ENCODE data around the gene NEDD4L.

Gene NEDD4L

GRCh38 chr18:58335821-58336220 is 291.8 kb downstream of the NEDD4L start:
- DNase-seq = no peak

- no peak for DNase-seq
Observed at GRCh38 chr18:58336605-58337004, 292.6 kb downstream of the NEDD4L start.

GRCh38 chr18:58337285-58337684 is 293.3 kb downstream of the NEDD4L start:
- no peak for DNase-seq

GRCh38 chr18:58337686-58338085 is 293.7 kb downstream of the NEDD4L start:
- DNase-seq = no peak

GRCh38 chr18:58338141-58338540 is 294.1 kb downstream of the NEDD4L start:
- DNase-seq = no peak

DNA sequence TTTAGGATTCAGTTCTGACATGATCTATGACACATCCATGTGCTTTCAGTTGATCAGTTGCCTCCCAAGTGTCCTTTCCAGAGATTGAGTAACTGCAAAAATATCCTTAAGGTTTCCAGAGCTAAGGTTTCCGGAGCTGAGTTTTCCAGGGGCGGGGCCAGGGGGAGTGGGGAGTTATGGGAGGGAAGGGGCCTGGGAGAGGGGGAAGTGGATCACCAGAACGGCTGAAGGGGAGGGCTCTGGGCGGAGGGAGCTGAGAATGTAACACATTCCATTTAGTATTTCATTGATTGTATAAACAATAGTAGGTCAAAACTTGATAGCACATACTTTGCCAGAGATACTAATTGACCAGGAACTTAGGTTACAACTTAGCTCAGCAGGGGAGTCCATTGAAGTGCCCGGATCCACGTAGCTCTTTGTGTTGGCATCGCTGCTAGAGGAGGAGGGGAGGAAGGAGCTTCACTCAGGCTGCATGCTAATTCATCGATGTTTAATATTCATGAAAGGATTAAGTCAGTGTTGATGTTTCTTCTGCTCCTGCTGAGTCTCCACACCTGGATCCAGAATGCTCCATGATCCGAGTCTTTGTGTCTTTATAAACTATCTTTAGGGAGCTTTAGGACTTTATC is 295.1 kb downstream of the NEDD4L start:
- DNase-seq = no peak

DNA sequence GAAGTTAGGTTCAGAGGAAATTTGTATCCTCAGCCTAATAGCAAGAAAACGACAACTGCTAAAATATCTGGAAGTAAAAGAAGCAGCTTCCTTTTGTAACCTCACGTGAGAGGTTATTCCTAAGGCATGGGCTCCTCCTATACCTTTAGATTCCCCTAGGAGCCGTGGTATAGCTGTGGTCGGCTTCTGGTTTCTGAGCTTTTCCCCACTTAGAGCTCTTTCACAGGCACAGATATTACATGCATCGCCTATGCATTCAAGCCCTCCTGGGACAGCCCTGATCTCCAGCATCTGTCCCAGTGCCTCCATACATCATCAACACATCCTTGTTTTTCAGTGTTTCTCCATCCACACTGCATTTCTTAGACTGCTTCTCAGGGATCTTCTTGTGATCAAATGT is 295.9 kb downstream of the NEDD4L start:
- no peak for DNase-seq

- DNase-seq = no peak
Observed at GRCh38 chr18:58341916-58342315, 297.9 kb downstream of the NEDD4L start.

- no peak for DNase-seq
Observed at GRCh38 chr18:58344080-58344670, 300.1 kb downstream of the NEDD4L start.

- no peak for DNase-seq
Observed at GRCh38 chr18:58344861-58345463, 300.9 kb downstream of the NEDD4L start.

DNA sequence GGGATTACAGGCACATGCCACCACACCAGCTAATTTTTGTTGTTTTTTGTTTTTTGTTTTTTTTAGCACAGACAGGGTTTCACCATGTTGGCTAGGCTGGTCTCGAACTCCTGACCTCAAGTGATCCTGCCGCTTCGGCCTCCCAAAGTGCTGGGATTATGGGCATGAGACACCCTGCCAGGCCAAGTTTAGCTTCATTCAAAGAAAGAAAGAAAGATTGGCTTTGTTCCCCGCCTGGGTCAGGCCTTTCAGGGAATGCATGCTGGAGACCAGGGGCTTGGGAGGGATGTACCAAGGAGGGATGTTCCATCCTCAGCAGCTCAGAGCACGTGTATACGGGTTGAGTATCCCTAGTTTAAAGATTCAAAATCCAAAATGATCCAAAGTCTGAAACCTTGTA is 301.8 kb downstream of the NEDD4L start:
- no peak for DNase-seq

- DNase-seq = no peak
Observed at GRCh38 chr18:58347135-58347534, 303.1 kb downstream of the NEDD4L start.

- no peak for DNase-seq
Observed at GRCh38 chr18:58348517-58348916, 304.5 kb downstream of the NEDD4L start.

DNA sequence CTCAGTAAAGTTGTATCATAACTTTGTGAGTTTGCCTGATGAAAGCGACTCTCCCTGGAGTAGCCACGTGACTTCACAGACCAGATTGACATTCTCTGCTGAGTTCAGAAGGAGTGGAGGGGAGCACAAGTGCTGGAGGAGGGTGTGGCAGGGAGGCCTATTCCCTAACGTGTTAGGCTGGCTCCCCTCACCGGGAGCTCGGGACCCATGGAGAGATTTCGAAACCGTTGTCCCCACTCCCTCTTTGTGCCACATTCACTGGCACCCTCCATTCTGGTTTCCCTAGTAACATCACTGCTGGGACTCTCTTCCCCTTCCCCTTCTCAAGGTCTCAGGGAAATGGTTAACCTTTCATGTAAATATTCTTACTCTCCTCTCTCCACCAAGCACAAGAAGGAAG is 304.9 kb downstream of the NEDD4L start:
- DNase-seq = no peak

GRCh38 chr18:58349650-58350049 is 305.6 kb downstream of the NEDD4L start:
- DNase-seq = no peak

DNA sequence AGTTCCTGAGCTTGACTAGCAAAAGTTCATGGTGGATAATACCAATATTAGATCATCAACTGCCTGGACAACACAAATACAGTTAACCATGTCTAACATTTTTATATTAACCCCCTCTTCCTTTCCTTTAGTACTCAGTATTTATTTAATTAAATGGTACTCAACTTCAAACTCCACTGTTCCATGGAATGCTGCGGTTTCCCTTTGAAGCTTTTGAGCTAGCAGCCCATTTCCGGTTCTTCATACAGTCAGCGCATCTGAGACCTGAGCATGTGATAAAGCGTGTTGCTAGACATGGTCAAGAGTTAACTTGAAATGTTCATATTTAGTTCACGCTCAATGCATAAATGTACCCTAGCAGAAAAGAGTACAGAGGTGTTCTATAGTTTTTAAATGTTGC is 306.5 kb downstream of the NEDD4L start:
- no peak for DNase-seq

GRCh38 chr18:58351776-58352175 is 307.8 kb downstream of the NEDD4L start:
- no peak for DNase-seq

- DNase-seq = no peak
Observed at GRCh38 chr18:58353581-58353980, 309.6 kb downstream of the NEDD4L start.

DNA sequence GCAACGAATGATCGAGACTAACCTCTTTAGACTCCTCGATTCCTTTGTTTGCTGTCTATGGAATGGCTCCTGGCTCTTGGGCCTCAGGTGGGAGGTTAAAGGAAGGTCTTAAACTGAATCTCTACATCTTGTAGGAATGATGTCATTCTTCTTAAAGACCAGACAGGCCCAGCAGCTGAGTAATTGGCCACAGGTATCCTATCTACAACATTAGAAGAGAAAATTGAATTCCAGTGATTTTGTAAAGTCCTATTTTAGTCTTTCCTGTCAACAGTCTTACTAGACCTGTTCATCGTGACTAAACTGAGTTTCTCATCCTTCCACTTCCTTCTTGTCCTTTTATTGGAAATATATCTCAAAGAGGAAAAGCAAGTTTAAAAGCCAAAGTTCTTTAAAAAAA is 310.0 kb downstream of the NEDD4L start:
- no peak for DNase-seq

- no peak for DNase-seq
Observed at GRCh38 chr18:58354791-58355190, 310.8 kb downstream of the NEDD4L start.

- DNase-seq = no peak
Observed at GRCh38 chr18:58355243-58355642, 311.2 kb downstream of the NEDD4L start.

- DNase-seq = no peak
Observed at GRCh38 chr18:58359218-58359617, 315.2 kb downstream of the NEDD4L start.

GRCh38 chr18:58359620-58360019 is 315.6 kb downstream of the NEDD4L start:
- DNase-seq = no peak

- no peak for DNase-seq
Observed at GRCh38 chr18:58360324-58360723, 316.3 kb downstream of the NEDD4L start.

DNA sequence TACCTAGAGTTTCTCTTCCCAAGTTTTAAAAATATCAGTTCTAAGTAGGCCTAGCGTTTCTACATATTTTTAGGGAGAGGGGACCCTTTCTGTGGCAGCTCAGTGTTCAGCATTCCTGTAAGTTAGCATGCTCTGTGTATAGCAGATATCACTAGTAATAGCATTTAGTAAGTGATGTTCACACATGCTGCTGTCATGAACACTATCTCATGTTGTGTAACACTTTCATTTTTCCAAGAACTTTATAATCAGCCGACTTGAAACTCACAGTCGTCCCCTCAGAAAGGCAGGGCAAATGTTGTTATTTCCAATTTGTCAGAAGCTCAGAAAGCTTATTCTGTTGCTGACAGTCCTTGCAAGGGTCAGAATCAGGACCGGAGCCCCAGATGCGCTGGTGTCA is 317.2 kb downstream of the NEDD4L start:
- no peak for DNase-seq

Data from activated CD4-positive, CD25-positive, alpha-beta regulatory T cell (primary cell).